HG03565 (cell line): ENCODE measurements around the gene RCE1.

Experiments
- ATAC-seq: cut with Tn5 transposase; IDR thresholded peaks from one replicate; pipeline ENCODE4 v1.9.1; 2021; ENCODE audit warnings: mild to moderate bottlenecking, moderate library complexity; ENCODE audit not compliant: unreplicated experiment

Gene RCE1

GRCh38 chr11:66868082-66868725 lies 25.0 kb downstream of the RCE1 start:
- ATAC-seq, result no peak

- no peak for ATAC-seq
Measured at GRCh38 chr11:66868726-66869566, 25.7 kb downstream of the RCE1 start.

- ATAC-seq, result no peak
Measured at GRCh38 chr11:66869567-66869870, 26.3 kb downstream of the RCE1 start.

GRCh38 chr11:66870131-66870530 lies 26.9 kb downstream of the RCE1 start:
- ATAC-seq, result no peak

GRCh38 chr11:66870616-66871520 lies 27.6 kb downstream of the RCE1 start:
- ATAC-seq, result no peak

- no peak for ATAC-seq
Measured at GRCh38 chr11:66871521-66871901, 28.3 kb downstream of the RCE1 start.

GRCh38 chr11:66874232-66874631 lies 31.0 kb downstream of the RCE1 start:
- ATAC-seq, result no peak

- no peak for ATAC-seq
Measured at GRCh38 chr11:66875378-66875777, 32.1 kb downstream of the RCE1 start.

- ATAC-seq, result no peak
Measured at GRCh38 chr11:66877588-66878385, 34.5 kb downstream of the RCE1 start.

GRCh38 chr11:66878474-66878873 lies 35.2 kb downstream of the RCE1 start:
- no peak for ATAC-seq

- ATAC-seq, result no peak
Measured at GRCh38 chr11:66879000-66879399, 35.8 kb downstream of the RCE1 start.

GRCh38 chr11:66879583-66879982 lies 36.3 kb downstream of the RCE1 start:
- no peak for ATAC-seq

- no peak for ATAC-seq
Measured at GRCh38 chr11:66879999-66880398, 36.8 kb downstream of the RCE1 start.

- ATAC-seq, result no peak
Measured at GRCh38 chr11:66880496-66881450, 37.5 kb downstream of the RCE1 start.

- no peak for ATAC-seq
Measured at GRCh38 chr11:66881451-66881835, 38.2 kb downstream of the RCE1 start.

- no peak for ATAC-seq
Measured at GRCh38 chr11:66881927-66882452, 38.7 kb downstream of the RCE1 start.

- no peak for ATAC-seq
Measured at GRCh38 chr11:66882561-66883015, 39.3 kb downstream of the RCE1 start.

GRCh38 chr11:66883016-66883965 lies 40.0 kb downstream of the RCE1 start:
- ATAC-seq, result no peak
